T-helper 9 cell (primary cell): ENCODE measurements around the gene KANK2.
"Not testable (repeated sequence)": the region's sequence is repeated elsewhere in the genome, so short reads cannot be mapped to it uniquely, and the experiment has no call there.

Experiments used
- DNase-seq: peaks from one replicate; pipeline ENCODE4 v3.0.0-alpha.2; 2020

Gene KANK2

GRCh38 chr19:11171144-11171543 lies 26.2 kb downstream of the KANK2 start:
- DNase-seq, result no peak

- no peak for DNase-seq
These were observed 27.3 kb downstream of the KANK2 start for GRCh38 chr19:11169896-11170678.

GRCh38 chr19:11168568-11168967 lies 28.8 kb downstream of the KANK2 start:
- DNase-seq, result no peak

GRCh38 chr19:11166281-11167142 lies 30.8 kb downstream of the KANK2 start:
- DNase-seq, result no peak

GRCh38 chr19:11165486-11166030 lies 31.8 kb downstream of the KANK2 start:
- no peak for DNase-seq

- no peak for DNase-seq
These were observed 32.4 kb downstream of the KANK2 start for GRCh38 chr19:11164879-11165406.

GRCh38 chr19:11164296-11164695 lies 33.0 kb downstream of the KANK2 start:
- DNase-seq, result no peak

- not testable (repeated sequence) for DNase-seq
These were observed 36.9 kb downstream of the KANK2 start for GRCh38 chr19:11160440-11160768.

- DNase-seq, result no peak
These were observed 37.5 kb downstream of the KANK2 start for GRCh38 chr19:11159598-11160439.

GRCh38 chr19:11155373-11156120 lies 41.8 kb downstream of the KANK2 start, which contains the start of gene SPC24:
Gene SPC24, minus strand, starts transcription at chr19:11155782. Its CDS starts 6 bp downstream, at chr19:11155776.
- DNase-seq, result peak; percentile 71

GRCh38 chr19:11154683-11155047 lies 42.7 kb downstream of the KANK2 start:
- DNase-seq, result no peak

GRCh38 chr19:11152318-11153062 lies 44.9 kb downstream of the KANK2 start:
- no peak for DNase-seq

GRCh38 chr19:11151181-11151580 lies 46.2 kb downstream of the KANK2 start:
- no peak for DNase-seq

GRCh38 chr19:11148001-11148400 lies 49.3 kb downstream of the KANK2 start:
- DNase-seq, result no peak

GRCh38 chr19:11145536-11145924 lies 51.8 kb downstream of the KANK2 start:
- DNase-seq, result no peak

- DNase-seq, result no peak
These were observed 54.7 kb downstream of the KANK2 start for GRCh38 chr19:11142528-11143171.

GRCh38 chr19:11141937-11142527 lies 55.3 kb downstream of the KANK2 start:
- no peak for DNase-seq

GRCh38 chr19:11140896-11141295 lies 56.4 kb downstream of the KANK2 start:
- DNase-seq, result no peak

- not testable (repeated sequence) for DNase-seq
These were observed 57.3 kb downstream of the KANK2 start for GRCh38 chr19:11140023-11140538.
